Calu3 (cell line): ENCODE measurements around the gene HIVEP3. TPM values are rescaled to one million over a fixed set of nuclear protein-coding genes. Genes with fewer than 3 reads are reported as not detected.

Experiments
- BruUV-seq: library from RNA; stranded (reverse); fragments of 400-500 nt; replicated peaks from 2 replicates; lab custom pipeline; 2021; lab: Mats Ljungman, UMichigan
- CTCF ChIA-PET: fragments of 300-600 bp; sonication (Branson Sonifier 250); formaldehyde crosslinking; loops from one replicate; lab custom pipeline; 2022; ENCODE audit warnings: antibody characterized with exemption; lab: Charles Lee
- DNase-seq: peaks from one replicate; pipeline ENCODE4 v3.0.0; 2022
- H3K27ac Mint-ChIP-seq: one replicate; pipeline ENCODE4 v1.8.0; 2022; ENCODE audit warnings: mixed read lengths; ENCODE audit not compliant: unreplicated experiment
- H3K27me3 Mint-ChIP-seq: one replicate; pipeline ENCODE4 v1.8.0; 2022; ENCODE audit warnings: mixed read lengths; ENCODE audit not compliant: unreplicated experiment
- H3K36me3 Mint-ChIP-seq: one replicate; pipeline ENCODE4 v1.8.0; 2022; ENCODE audit warnings: mild to moderate bottlenecking, moderate library complexity, mixed read lengths; ENCODE audit not compliant: insufficient read depth, unreplicated experiment
- H3K4me1 Mint-ChIP-seq: one replicate; pipeline ENCODE4 v1.8.0; 2022; ENCODE audit warnings: mild to moderate bottlenecking, low read depth, mixed read lengths; ENCODE audit not compliant: unreplicated experiment
- H3K4me3 Mint-ChIP-seq: one replicate; pipeline ENCODE4 v1.8.0; 2022; ENCODE audit warnings: mild to moderate bottlenecking, low read depth, moderate library complexity, mixed read lengths; ENCODE audit not compliant: unreplicated experiment
- H3K9me3 Mint-ChIP-seq: one replicate; pipeline ENCODE4 v1.8.0; 2022; ENCODE audit warnings: low read depth, mixed read lengths; ENCODE audit not compliant: unreplicated experiment
- intact Hi-C: fragments of 100-400 bp; cut with micrococcal nuclease; formaldehyde crosslinking; loops from one replicate; pipeline ENCODE4 v1.10.0; 2022; ENCODE audit not compliant: unreplicated experiment
- total RNA-seq: library from RNA; stranded (reverse); gene quantifications from 2 replicates; pipeline ENCODE4 v1.2.3, GENCODE V29; 2022
- TF ChIP-seq, protein P1 (sequence below): fragments of 200-600 bp; IDR thresholded peaks from one replicate; pipeline ENCODE4 v1.8.0; 2022; ENCODE audit warnings: antibody characterized with exemption; ENCODE audit not compliant: unreplicated experiment

Gene HIVEP3
- total RNA-seq, 1 experiment from 2014 or later: 9.0 TPM

DNA sequence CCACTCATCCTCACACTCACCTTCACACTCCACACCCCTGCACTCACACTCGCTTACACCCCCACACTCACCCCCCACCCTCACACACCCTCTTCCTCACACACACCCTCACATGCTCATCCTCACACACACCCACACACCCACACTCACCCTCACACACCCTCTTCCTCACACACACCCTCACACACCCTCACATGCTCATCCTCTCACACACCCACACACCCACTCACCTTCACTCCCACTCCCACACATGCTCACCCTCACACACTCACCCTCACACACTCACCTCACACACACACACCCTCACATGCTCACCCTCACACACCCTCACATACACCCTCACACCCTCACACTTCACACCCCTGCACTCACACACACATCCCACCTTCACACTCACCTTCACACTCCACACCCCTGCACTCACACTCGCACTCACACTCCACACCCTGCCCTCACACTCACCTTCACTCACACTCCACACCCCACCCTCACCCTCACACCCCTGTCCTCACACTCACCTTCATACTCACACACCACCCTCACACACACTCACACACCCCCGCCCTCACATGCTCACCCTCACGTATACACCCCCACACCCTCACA lies 391.7 kb downstream of the HIVEP3 start:
- H3K4me3 Mint-ChIP-seq: no peak overlapping the region

DNA sequence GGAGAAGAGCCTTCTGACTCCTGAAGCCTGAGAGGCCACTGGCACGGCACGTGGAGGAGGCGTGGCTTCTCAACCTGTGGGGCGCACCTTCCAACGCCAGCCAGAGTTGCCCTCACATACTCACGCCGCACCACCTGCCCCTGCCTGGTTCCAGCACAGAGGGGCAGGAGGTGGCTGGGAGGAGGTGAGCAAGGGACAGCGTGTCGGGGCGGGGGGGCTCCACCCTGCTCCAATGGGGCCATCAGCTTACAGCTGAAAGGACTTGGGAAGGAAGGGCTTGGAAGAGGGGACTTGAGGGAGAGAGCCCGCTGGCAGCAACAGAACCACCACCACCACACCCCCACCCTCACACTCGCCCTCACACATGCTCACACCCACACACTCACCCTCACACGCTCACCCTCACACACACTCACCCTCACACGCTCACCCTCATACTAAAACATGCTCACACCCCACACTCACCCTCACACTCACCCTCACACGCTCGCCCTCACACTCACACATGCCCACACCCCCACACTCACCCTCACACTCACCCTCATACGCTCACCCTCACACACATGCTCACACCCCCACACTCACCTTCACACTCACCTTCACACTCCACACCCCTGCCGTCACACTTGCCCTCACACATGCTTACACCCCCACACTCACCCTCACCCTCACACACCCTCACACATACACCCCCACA lies 392.7 kb downstream of the HIVEP3 start:
- Mint-ChIP-seq H3K9me3 (peaks cover 3% of the 10 kb centered on the region), H3K4me1 (no peaks in the 10 kb centered on the region), H3K27ac (no peak overlapping the region), H3K36me3 (no peaks in the 10 kb centered on the region), H3K27me3 (peaks cover 12% of the 10 kb centered on the region), H3K4me3 (no peak overlapping the region)
- no TSS peak for BruUV-seq
- CTCF ChIA-PET: no interaction called here
- DNase-seq: no peak
- TF ChIP-seq, protein P1, sequence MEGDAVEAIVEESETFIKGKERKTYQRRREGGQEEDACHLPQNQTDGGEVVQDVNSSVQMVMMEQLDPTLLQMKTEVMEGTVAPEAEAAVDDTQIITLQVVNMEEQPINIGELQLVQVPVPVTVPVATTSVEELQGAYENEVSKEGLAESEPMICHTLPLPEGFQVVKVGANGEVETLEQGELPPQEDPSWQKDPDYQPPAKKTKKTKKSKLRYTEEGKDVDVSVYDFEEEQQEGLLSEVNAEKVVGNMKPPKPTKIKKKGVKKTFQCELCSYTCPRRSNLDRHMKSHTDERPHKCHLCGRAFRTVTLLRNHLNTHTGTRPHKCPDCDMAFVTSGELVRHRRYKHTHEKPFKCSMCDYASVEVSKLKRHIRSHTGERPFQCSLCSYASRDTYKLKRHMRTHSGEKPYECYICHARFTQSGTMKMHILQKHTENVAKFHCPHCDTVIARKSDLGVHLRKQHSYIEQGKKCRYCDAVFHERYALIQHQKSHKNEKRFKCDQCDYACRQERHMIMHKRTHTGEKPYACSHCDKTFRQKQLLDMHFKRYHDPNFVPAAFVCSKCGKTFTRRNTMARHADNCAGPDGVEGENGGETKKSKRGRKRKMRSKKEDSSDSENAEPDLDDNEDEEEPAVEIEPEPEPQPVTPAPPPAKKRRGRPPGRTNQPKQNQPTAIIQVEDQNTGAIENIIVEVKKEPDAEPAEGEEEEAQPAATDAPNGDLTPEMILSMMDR: no peak
- intact Hi-C loops: no loop called here

More for the DNA sequence above, 391.7 kb downstream of the HIVEP3 start:
- DNase-seq: no peak
- H3K36me3 Mint-ChIP-seq: no peaks in the 10 kb centered on the region
- H3K4me1 Mint-ChIP-seq: no peaks in the 10 kb centered on the region
- BruUV-seq: no TSS peak
- peaks cover 22% of the 10 kb centered on the region for H3K27me3 Mint-ChIP-seq
- H3K27ac Mint-ChIP-seq: no peak overlapping the region
- TF ChIP-seq, protein P1: no peak
- CTCF ChIA-PET: no interaction called here
- peaks cover 3% of the 10 kb centered on the region for H3K9me3 Mint-ChIP-seq
- intact Hi-C loops: no loop called here

DNA sequence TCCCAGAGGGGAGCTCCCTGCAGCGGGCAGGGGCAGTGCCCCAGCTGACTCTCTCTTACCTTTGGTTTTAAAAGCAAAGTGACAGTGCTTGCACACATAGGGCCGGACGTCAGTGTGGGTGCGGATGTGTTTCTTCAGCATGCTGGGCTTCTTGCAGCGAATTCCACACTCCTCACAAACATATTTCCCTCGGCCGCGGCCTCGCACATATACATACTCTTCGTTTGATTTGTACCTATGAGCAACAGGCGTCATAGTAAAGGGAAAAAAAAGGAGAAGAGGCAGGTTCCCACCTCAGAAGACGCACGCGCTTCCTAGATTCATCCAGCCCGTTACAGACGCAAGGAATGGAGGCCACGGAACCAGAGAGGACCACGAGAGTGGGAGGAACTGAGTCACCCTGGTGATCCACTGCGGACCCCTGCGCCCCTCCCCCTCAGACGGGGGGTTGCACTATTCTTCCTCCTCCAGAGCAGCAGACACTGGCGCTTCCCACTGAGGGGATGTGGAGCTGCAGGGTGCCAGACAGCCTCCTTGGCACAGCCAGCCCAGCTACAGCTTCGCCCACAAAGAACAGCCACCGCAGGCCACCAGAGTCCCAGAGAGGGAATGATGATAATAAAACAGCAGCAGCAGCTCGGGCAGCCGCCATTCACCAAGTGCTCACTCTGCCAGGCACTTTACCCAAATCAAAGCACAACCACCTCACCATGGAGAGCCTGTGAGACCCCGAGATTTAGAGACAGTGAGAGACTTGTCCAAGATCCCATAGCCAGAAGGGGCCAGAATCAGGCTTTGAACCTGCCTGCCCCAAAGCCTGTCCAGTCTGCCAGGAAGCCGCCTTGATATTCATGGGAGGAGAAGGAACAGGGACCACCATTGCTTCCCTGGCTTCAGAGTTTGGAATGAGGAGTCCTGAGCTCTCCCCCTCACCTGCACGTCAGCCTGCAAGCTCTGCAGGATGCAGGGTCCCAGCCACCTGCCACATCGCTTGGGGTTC lies 393.7 kb downstream of the HIVEP3 start:
- BruUV-seq: no TSS peak
- intact Hi-C loops: no loop called here
- no peak overlapping the region for H3K27ac Mint-ChIP-seq
- no peak for DNase-seq
- no peaks in the 10 kb centered on the region for H3K4me1 Mint-ChIP-seq
- H3K9me3 Mint-ChIP-seq: peaks cover 3% of the 10 kb centered on the region
- no peaks in the 10 kb centered on the region for H3K36me3 Mint-ChIP-seq
- TF ChIP-seq, protein P1: no peak
- H3K27me3 Mint-ChIP-seq: peaks cover 6% of the 10 kb centered on the region
- H3K4me3 Mint-ChIP-seq: no peak overlapping the region
- CTCF ChIA-PET: interaction anchor here (1.3 kb wide), 1 partner anchor 13 kb away, joined by 4 read pairs; no protein-coding TSS in a partner anchor

DNA sequence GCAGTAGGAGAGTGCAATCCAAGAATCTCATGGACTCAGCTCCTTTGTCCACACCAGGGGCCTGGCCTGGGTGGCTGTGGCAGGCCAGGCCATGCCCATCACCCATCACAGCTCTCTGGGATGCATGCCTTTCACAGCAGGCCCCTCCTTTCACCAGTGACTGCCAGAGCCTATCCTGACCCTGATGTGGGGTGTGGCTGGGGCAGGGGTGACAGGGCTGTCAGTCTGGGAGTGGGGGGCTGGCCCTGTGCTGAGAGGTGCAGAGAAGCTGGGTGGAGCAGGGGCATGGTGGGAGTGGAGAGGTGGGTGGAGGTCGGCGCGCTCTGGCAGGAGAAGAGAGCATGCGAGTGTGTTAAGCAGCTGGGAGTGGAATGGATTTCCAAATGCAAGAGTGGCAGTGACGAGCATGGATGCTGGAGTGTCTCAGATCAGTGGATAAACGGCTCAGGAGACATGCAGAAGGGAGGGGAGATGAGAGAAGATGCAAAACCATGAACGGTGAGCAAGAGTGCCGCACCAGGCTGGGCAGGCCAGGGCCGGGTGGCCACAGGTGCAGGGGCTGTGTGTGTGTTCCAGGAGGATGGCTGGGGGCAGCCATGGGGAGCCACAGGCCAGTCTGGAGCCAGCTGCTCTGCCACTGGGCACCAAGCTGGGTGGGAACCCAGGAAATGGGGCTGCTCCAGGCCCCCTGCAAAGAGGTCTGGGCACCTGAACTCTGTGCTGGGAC lies 394.6 kb downstream of the HIVEP3 start:
- no TSS peak for BruUV-seq
- H3K36me3 Mint-ChIP-seq: no peaks in the 10 kb centered on the region
- CTCF ChIA-PET: interaction anchor here (1.3 kb wide), 1 partner anchor 14 kb away, joined by 4 read pairs; no protein-coding TSS in a partner anchor
- DNase-seq: no peak
- no peak overlapping the region for H3K27ac Mint-ChIP-seq
- H3K4me3 Mint-ChIP-seq: no peak overlapping the region
- peaks cover 4% of the 10 kb centered on the region for H3K9me3 Mint-ChIP-seq
- H3K4me1 Mint-ChIP-seq: no peaks in the 10 kb centered on the region
- TF ChIP-seq, protein P1: no peak
- peaks cover 13% of the 10 kb centered on the region for H3K27me3 Mint-ChIP-seq
- intact Hi-C loops: no loop called here
